ENCODE measurements around the gene HINFP. TPM values are rescaled to one million over a fixed set of nuclear protein-coding genes. Genes with fewer than 3 reads are reported as not detected.

HINFP gene
- total and polyA plus RNA-seq, 4 donors: 6.4 to 14.3 (median 8.3) TPM

GRCh38 chr11:119103793-119104192, 17.6 kb upstream of the HINFP start:
- no peak for DNase-seq (ENCODE audit: low spot score)

GRCh38 chr11:119106564-119107537, 14.5 kb upstream of the HINFP start, which contains the start of gene C2CD2L:
C2CD2L (plus strand) TSS chr11:119107344; CDS start chr11:119107742, 398 bp downstream.
- Histone ChIP-seq H3K27ac (ENCODE audit: low read depth in 1 of 2, low read length in 2 of 2) (peak within 1 kb of the TSS; percentile 12 to 61), H3K4me1 (ENCODE audit: control insufficient read depth in 4 of 4, insufficient read depth in 4 of 4, low read length in 3 of 4) (peaks cover 8 to 40% (median 29%) of the 10 kb centered on the region in 4 donors), H3K4me3 (ENCODE audit: low read depth in 1 of 3, low read length in 3 of 3) (peak within 1 kb of the TSS; percentile 48 to 91 (median 78)), H3K9me3 (ENCODE audit: control insufficient read depth in 4 of 4, low read length in 3 of 4) (no peaks in the 10 kb centered on the region), H3K9ac (ENCODE audit: low read depth in 1 of 2, low read length in 2 of 2) (peak within 1 kb of the TSS in 1 of 2 donors; percentile 65), H3K27me3 (ENCODE audit: control insufficient read depth in 4 of 4, insufficient read depth in 4 of 4, low read length in 3 of 4) (no peaks in the 10 kb centered on the region), H3K36me3 (ENCODE audit: control insufficient read depth in 4 of 4, insufficient read depth in 3 of 4, low read depth in 1 of 4, low read length in 3 of 4) (peaks cover 0 to 16% (median 12%) of the 10 kb centered on the region in 4 donors)
- WGBS: 3% methylated on average over 49 of the region's 49 CpGs
- DNase-seq (ENCODE audit: low spot score): peak; percentile 95
- no peak for TF ChIP-seq RXRA (IDR thresholded peaks at IDR 0.05)
- peak in 1 of 2 donors; percentile 18 for TF ChIP-seq RAD21 (IDR thresholded peaks at IDR 0.05)
- TF ChIP-seq GABPA (IDR thresholded peaks at IDR 0.05 in 1 of 2, conservative IDR thresholded peaks at IDR 0.05 in 1 of 2): peak in 1 of 2 donors; percentile 63
- peak; percentile 31 for TF ChIP-seq YY1 (IDR thresholded peaks at IDR 0.05)

More at GRCh38 chr11:119103793-119104192, 17.6 kb upstream of the HINFP start:
- H3K4me3 ChIP-seq (ENCODE audit: low read depth in 1 of 3, low read length in 3 of 3): no peak overlapping the region
- no peak overlapping the region for H3K9ac ChIP-seq (ENCODE audit: low read depth in 1 of 2, low read length in 2 of 2)
- H3K36me3 ChIP-seq (ENCODE audit: control insufficient read depth in 4 of 4, insufficient read depth in 3 of 4, low read depth in 1 of 4, low read length in 3 of 4): peaks cover 0 to 1% (median 0%) of the 10 kb centered on the region in 4 donors
- H3K4me1 ChIP-seq (ENCODE audit: control insufficient read depth in 4 of 4, insufficient read depth in 4 of 4, low read length in 3 of 4): peaks cover 4 to 46% (median 36%) of the 10 kb centered on the region in 4 donors
- H3K27me3 ChIP-seq (ENCODE audit: control insufficient read depth in 4 of 4, insufficient read depth in 4 of 4, low read length in 3 of 4): no peaks in the 10 kb centered on the region
- no peak overlapping the region for H3K27ac ChIP-seq (ENCODE audit: low read depth in 1 of 2, low read length in 2 of 2)
- peak in 1 of 2 donors; percentile 20 for TF ChIP-seq RAD21 (IDR thresholded peaks at IDR 0.05)
- no peak for TF ChIP-seq EGR1 (IDR thresholded peaks at IDR 0.05; ENCODE audit: low read depth in 2 of 2)
- H3K9me3 ChIP-seq (ENCODE audit: control insufficient read depth in 4 of 4, low read length in 3 of 4): no peaks in the 10 kb centered on the region
- WGBS: 59% methylated on average over 4 of the region's 4 CpGs

GRCh38 chr11:119107538-119108145, 13.7 kb upstream of the HINFP start:
- Histone ChIP-seq H3K4me1 (ENCODE audit: control insufficient read depth in 4 of 4, insufficient read depth in 4 of 4, low read length in 3 of 4) (peaks cover 8 to 35% (median 24%) of the 10 kb centered on the region in 4 donors), H3K9ac (ENCODE audit: low read depth in 1 of 2, low read length in 2 of 2) (peak overlapping the region in 1 of 2 donors; percentile 65)
- TF ChIP-seq ZBTB33 (IDR thresholded peaks at IDR 0.05) (no peak), FOXA2 (IDR thresholded peaks at IDR 0.05) (no peak), NR2F2 (IDR thresholded peaks at IDR 0.05) (no peak), SP1 (IDR thresholded peaks at IDR 0.05) (no peak), RAD21 (IDR thresholded peaks at IDR 0.05) (no peak), YY1 (IDR thresholded peaks at IDR 0.05) (no peak), CTCF (IDR thresholded peaks at IDR 0.05; ENCODE audit: low read depth, low read length, missing input control) (no peak), RXRA (IDR thresholded peaks at IDR 0.05) (no peak), TAF1 (conservative IDR thresholded peaks at IDR 0.05) (no peak), MAX (IDR thresholded peaks at IDR 0.05) (no peak), EGR1 (IDR thresholded peaks at IDR 0.05; ENCODE audit: low read depth in 2 of 2) (no peak), GABPA (IDR thresholded peaks at IDR 0.05 in 1 of 2, conservative IDR thresholded peaks at IDR 0.05 in 1 of 2) (no peak), FOXA1 (IDR thresholded peaks at IDR 0.05) (no peak), HNF4A (conservative IDR thresholded peaks at IDR 0.05) (no peak), REST (IDR thresholded peaks at IDR 0.05) (no peak), HNF4G (IDR thresholded peaks at IDR 0.05) (no peak), JUND (IDR thresholded peaks at IDR 0.05) (no peak)

More at GRCh38 chr11:119107538-119108145, 13.7 kb upstream of the HINFP start:
- under 1% methylated on average over 65 of the region's 65 CpGs for WGBS
- peak overlapping the region; percentile 48 to 91 (median 78) for H3K4me3 ChIP-seq (ENCODE audit: low read depth in 1 of 3, low read length in 3 of 3)
- peaks cover 3 to 22% (median 17%) of the 10 kb centered on the region in 4 donors for H3K36me3 ChIP-seq (ENCODE audit: control insufficient read depth in 4 of 4, insufficient read depth in 3 of 4, low read depth in 1 of 4, low read length in 3 of 4)
- H3K27me3 ChIP-seq (ENCODE audit: control insufficient read depth in 4 of 4, insufficient read depth in 4 of 4, low read length in 3 of 4): no peaks in the 10 kb centered on the region
- no peaks in the 10 kb centered on the region for H3K9me3 ChIP-seq (ENCODE audit: control insufficient read depth in 4 of 4, low read length in 3 of 4)
- no peak for DNase-seq (ENCODE audit: low spot score)
- H3K27ac ChIP-seq (ENCODE audit: low read depth in 1 of 2, low read length in 2 of 2): peak overlapping the region; percentile 12 to 57
